ENCODE data around the gene ENPP3.

GRCh38 chr6:131635384-131636340 lies 1.4 kb upstream of the ENPP3 start:
- TF ChIP-seq SP1 (IDR thresholded peaks at IDR 0.05) (no peak), BHLHE40 (IDR thresholded peaks at IDR 0.05; ENCODE audit: borderline replicate concordance) (no peak), CTBP1 (IDR thresholded peaks at IDR 0.05; ENCODE audit: borderline replicate concordance) (no peak), HDGF (IDR thresholded peaks at IDR 0.05; ENCODE audit: borderline replicate concordance) (no peak), FOXA1 (IDR thresholded peaks at IDR 0.05) (no peak), FOXM1 (IDR thresholded peaks at IDR 0.05; ENCODE audit: borderline replicate concordance) (no peak), SUZ12 (IDR thresholded peaks at IDR 0.05) (no peak), ELF4 (IDR thresholded peaks at IDR 0.05) (no peak), NFRKB (IDR thresholded peaks at IDR 0.05) (no peak), ARNT (IDR thresholded peaks at IDR 0.05) (no peak), FOXK2 (IDR thresholded peaks at IDR 0.05) (no peak), TARDBP (IDR thresholded peaks at IDR 0.05) (no peak)
- TF ChIP-seq, protein P1, sequence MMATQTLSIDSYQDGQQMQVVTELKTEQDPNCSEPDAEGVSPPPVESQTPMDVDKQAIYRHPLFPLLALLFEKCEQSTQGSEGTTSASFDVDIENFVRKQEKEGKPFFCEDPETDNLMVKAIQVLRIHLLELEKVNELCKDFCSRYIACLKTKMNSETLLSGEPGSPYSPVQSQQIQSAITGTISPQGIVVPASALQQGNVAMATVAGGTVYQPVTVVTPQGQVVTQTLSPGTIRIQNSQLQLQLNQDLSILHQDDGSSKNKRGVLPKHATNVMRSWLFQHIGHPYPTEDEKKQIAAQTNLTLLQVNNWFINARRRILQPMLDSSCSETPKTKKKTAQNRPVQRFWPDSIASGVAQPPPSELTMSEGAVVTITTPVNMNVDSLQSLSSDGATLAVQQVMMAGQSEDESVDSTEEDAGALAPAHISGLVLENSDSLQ (IDR thresholded peaks at IDR 0.05), result no peak

Data from HEK293T (cell line).